Measurements from ENCODE around the gene COX19. TPM values are rescaled to one million over a fixed set of nuclear protein-coding genes. Genes with fewer than 3 reads are reported as not detected.

The COX19 gene
- total and polyA plus RNA-seq, 2 experiments from 2014 or later: 11.7 to 12.6 TPM

DNA sequence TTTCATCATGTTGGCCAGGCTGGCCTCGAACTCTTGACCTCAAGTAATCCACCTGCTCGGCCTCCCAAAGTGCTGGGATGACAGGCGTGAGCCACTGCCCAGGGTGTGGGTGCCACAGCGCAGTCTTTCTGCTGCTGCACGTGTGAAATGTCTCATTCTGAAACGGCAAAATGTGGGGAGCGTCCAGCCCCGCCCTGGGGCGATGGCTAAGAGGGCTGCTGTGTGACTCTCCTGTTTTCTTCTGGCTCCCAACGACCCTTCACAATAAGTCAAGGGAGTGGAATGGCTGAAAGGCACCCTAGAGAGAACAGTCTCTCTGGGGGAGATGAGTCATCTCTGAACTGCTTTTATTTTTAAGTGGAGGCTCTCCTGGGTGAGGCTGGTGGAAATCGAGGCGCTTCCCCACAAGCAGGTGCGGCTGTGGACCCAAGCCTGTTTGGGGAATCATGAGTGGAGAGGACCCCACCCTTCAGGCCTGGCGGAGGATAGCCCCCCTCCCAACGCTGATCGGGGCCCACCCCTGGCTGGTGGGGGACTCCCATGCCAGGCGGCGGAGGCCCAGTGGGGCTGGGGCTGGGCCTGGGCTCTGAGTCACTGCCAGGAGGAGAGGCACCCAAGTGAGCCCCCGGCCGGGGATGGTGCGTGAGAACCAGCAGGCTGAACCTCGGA lies 38.8 kb downstream of the COX19 start:
- DNase-seq (ENCODE audit: low spot score) (no peak), ATAC-seq (no peak; the same call in 2 of the 3 replicates)
- Mint-ChIP-seq H3K4me3 (no peak overlapping the region), H3K27ac (no peak overlapping the region), H3K27me3 (ENCODE audit: insufficient read depth, low read depth, poor library complexity) (peaks cover 4% of the 10 kb centered on the region), H3K9me3 (peaks cover 5% of the 10 kb centered on the region), H3K36me3 (ENCODE audit: low read depth) (no peaks in the 10 kb centered on the region), H3K4me1 (no peaks in the 10 kb centered on the region)
- Histone ChIP-seq H4K20me1 (replicated peaks; ENCODE audit: insufficient read depth) (no peaks in the 10 kb centered on the region), H2AFZ (no peak overlapping the region), H3K27ac (ENCODE audit: low read depth) (no peak overlapping the region), H3K4me3 (no peak overlapping the region), H3K9me2 (ENCODE audit: insufficient read depth) (no peaks in the 10 kb centered on the region), H3K79me2 (replicated peaks; ENCODE audit: insufficient read depth) (no peaks in the 10 kb centered on the region), H3K4me1 (ENCODE audit: insufficient read depth) (no peaks in the 10 kb centered on the region), H3F3A (replicated peaks; ENCODE audit: low read depth) (no peaks in the 10 kb centered on the region), H3K4me2 (no peak overlapping the region), H3K36me3 (ENCODE audit: insufficient read depth) (no peaks in the 10 kb centered on the region), H3K27me3 (ENCODE audit: insufficient read depth) (peaks cover 2% of the 10 kb centered on the region; the same call in 1 of the 2 replicates)
- TF ChIP-seq EZH2 (IDR thresholded peaks at IDR 0.05; ENCODE audit: low read depth, unreplicated experiment) (no peak), CREB1 (CRISPR knock-in tag; IDR thresholded peaks at IDR 0.05; ENCODE audit: low read depth) (no peak), POLR2AphosphoS5 (IDR thresholded peaks at IDR 0.05; ENCODE audit: low read depth) (no peak)
- TF ChIP-seq, protein P1, sequence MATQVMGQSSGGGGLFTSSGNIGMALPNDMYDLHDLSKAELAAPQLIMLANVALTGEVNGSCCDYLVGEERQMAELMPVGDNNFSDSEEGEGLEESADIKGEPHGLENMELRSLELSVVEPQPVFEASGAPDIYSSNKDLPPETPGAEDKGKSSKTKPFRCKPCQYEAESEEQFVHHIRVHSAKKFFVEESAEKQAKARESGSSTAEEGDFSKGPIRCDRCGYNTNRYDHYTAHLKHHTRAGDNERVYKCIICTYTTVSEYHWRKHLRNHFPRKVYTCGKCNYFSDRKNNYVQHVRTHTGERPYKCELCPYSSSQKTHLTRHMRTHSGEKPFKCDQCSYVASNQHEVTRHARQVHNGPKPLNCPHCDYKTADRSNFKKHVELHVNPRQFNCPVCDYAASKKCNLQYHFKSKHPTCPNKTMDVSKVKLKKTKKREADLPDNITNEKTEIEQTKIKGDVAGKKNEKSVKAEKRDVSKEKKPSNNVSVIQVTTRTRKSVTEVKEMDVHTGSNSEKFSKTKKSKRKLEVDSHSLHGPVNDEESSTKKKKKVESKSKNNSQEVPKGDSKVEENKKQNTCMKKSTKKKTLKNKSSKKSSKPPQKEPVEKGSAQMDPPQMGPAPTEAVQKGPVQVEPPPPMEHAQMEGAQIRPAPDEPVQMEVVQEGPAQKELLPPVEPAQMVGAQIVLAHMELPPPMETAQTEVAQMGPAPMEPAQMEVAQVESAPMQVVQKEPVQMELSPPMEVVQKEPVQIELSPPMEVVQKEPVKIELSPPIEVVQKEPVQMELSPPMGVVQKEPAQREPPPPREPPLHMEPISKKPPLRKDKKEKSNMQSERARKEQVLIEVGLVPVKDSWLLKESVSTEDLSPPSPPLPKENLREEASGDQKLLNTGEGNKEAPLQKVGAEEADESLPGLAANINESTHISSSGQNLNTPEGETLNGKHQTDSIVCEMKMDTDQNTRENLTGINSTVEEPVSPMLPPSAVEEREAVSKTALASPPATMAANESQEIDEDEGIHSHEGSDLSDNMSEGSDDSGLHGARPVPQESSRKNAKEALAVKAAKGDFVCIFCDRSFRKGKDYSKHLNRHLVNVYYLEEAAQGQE (IDR thresholded peaks at IDR 0.05; ENCODE audit: unreplicated experiment): no peak
- TF ChIP-seq, protein P2, sequence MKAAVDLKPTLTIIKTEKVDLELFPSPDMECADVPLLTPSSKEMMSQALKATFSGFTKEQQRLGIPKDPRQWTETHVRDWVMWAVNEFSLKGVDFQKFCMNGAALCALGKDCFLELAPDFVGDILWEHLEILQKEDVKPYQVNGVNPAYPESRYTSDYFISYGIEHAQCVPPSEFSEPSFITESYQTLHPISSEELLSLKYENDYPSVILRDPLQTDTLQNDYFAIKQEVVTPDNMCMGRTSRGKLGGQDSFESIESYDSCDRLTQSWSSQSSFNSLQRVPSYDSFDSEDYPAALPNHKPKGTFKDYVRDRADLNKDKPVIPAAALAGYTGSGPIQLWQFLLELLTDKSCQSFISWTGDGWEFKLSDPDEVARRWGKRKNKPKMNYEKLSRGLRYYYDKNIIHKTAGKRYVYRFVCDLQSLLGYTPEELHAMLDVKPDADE (IDR thresholded peaks at IDR 0.05): no peak
- TF ChIP-seq, protein P3, sequence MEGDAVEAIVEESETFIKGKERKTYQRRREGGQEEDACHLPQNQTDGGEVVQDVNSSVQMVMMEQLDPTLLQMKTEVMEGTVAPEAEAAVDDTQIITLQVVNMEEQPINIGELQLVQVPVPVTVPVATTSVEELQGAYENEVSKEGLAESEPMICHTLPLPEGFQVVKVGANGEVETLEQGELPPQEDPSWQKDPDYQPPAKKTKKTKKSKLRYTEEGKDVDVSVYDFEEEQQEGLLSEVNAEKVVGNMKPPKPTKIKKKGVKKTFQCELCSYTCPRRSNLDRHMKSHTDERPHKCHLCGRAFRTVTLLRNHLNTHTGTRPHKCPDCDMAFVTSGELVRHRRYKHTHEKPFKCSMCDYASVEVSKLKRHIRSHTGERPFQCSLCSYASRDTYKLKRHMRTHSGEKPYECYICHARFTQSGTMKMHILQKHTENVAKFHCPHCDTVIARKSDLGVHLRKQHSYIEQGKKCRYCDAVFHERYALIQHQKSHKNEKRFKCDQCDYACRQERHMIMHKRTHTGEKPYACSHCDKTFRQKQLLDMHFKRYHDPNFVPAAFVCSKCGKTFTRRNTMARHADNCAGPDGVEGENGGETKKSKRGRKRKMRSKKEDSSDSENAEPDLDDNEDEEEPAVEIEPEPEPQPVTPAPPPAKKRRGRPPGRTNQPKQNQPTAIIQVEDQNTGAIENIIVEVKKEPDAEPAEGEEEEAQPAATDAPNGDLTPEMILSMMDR (conservative IDR thresholded peaks at IDR 0.05; ENCODE audit: low read depth in 2 of 2): no peak
- TF ChIP-seq, protein P4, sequence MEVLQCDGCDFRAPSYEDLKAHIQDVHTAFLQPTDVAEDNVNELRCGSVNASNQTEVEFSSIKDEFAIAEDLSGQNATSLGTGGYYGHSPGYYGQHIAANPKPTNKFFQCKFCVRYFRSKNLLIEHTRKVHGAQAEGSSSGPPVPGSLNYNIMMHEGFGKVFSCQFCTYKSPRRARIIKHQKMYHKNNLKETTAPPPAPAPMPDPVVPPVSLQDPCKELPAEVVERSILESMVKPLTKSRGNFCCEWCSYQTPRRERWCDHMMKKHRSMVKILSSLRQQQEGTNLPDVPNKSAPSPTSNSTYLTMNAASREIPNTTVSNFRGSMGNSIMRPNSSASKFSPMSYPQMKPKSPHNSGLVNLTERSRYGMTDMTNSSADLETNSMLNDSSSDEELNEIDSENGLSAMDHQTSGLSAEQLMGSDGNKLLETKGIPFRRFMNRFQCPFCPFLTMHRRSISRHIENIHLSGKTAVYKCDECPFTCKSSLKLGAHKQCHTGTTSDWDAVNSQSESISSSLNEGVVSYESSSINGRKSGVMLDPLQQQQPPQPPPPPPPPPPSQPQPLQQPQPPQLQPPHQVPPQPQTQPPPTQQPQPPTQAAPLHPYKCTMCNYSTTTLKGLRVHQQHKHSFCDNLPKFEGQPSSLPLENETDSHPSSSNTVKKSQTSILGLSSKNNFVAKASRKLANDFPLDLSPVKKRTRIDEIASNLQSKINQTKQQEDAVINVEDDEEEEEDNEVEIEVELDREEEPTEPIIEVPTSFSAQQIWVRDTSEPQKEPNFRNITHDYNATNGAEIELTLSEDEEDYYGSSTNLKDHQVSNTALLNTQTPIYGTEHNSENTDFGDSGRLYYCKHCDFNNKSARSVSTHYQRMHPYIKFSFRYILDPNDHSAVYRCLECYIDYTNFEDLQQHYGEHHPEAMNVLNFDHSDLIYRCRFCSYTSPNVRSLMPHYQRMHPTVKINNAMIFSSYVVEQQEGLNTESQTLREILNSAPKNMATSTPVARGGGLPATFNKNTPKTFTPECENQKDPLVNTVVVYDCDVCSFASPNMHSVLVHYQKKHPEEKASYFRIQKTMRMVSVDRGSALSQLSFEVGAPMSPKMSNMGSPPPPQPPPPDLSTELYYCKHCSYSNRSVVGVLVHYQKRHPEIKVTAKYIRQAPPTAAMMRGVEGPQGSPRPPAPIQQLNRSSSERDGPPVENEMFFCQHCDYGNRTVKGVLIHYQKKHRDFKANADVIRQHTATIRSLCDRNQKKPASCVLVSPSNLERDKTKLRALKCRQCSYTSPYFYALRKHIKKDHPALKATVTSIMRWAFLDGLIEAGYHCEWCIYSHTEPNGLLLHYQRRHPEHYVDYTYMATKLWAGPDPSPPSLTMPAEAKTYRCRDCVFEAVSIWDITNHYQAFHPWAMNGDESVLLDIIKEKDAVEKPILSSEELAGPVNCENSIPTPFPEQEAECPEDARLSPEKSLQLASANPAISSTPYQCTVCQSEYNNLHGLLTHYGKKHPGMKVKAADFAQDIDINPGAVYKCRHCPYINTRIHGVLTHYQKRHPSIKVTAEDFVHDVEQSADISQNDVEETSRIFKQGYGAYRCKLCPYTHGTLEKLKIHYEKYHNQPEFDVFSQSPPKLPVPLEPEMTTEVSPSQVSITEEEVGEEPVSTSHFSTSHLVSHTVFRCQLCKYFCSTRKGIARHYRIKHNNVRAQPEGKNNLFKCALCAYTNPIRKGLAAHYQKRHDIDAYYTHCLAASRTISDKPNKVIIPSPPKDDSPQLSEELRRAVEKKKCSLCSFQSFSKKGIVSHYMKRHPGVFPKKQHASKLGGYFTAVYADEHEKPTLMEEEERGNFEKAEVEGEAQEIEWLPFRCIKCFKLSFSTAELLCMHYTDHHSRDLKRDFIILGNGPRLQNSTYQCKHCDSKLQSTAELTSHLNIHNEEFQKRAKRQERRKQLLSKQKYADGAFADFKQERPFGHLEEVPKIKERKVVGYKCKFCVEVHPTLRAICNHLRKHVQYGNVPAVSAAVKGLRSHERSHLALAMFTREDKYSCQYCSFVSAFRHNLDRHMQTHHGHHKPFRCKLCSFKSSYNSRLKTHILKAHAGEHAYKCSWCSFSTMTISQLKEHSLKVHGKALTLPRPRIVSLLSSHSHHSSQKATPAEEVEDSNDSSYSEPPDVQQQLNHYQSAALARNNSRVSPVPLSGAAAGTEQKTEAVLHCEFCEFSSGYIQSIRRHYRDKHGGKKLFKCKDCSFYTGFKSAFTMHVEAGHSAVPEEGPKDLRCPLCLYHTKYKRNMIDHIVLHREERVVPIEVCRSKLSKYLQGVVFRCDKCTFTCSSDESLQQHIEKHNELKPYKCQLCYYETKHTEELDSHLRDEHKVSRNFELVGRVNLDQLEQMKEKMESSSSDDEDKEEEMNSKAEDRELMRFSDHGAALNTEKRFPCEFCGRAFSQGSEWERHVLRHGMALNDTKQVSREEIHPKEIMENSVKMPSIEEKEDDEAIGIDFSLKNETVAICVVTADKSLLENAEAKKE (CRISPR knock-in tag; IDR thresholded peaks at IDR 0.05): no peak
